Loucy (cell line): Measurements from ENCODE around the gene APBB2.

Experiments used
- H2AFZ ChIP-seq: fragments of 200-600 bp; sonication (generic); 2 replicates; pipeline ENCODE4 v1.6.0; 2016; ENCODE audit warnings: antibody characterized with exemption, mild to moderate bottlenecking, low read length, moderate library complexity
- H3F3A ChIP-seq: fragments of 200-600 bp; 2 replicates; pipeline ENCODE4 v1.6.0; 2016; ENCODE audit warnings: antibody characterized with exemption, low read depth, mild to moderate bottlenecking
- H3K27me3 ChIP-seq: fragments of 200-600 bp; sonication (generic); 2 replicates; pipeline ENCODE4 v1.6.1; 2014; ENCODE audit warnings: low read length, mild to moderate bottlenecking; ENCODE audit not compliant: insufficient read depth, poor library complexity, severe bottlenecking
- H3K36me3 ChIP-seq: fragments of 200-600 bp; sonication (generic); 2 replicates; pipeline ENCODE4 v1.6.1; 2016; ENCODE audit warnings: low read length; ENCODE audit not compliant: insufficient read depth
- H3K4me1 ChIP-seq: fragments of 200-600 bp; sonication (generic); 2 replicates; pipeline ENCODE4 v1.5.1; 2014; ENCODE audit warnings: low read length, mild to moderate bottlenecking; ENCODE audit not compliant: insufficient read depth, poor library complexity, severe bottlenecking
- H3K4me2 ChIP-seq: fragments of 200-600 bp; sonication (generic); 2 replicates; pipeline ENCODE4 v1.6.0; 2014; ENCODE audit warnings: antibody characterized with exemption, low read length, low read depth, mild to moderate bottlenecking; ENCODE audit not compliant: poor library complexity, severe bottlenecking
- H3K4me3 ChIP-seq: fragments of 200-600 bp; sonication (generic); 2 replicates; pipeline ENCODE4 v1.5.1; 2014; ENCODE audit warnings: low read length, mild to moderate bottlenecking, mixed read lengths; ENCODE audit not compliant: poor library complexity, severe bottlenecking
- H3K79me2 ChIP-seq: fragments of 200-600 bp; sonication (generic); 2 replicates; pipeline ENCODE4 v1.6.1; 2014; ENCODE audit warnings: low read length; ENCODE audit not compliant: insufficient read depth
- H3K9ac ChIP-seq: fragments of 200-600 bp; sonication (generic); 2 replicates; pipeline ENCODE4 v1.6.0; 2014; ENCODE audit warnings: mild to moderate bottlenecking, low read depth, low read length, moderate library complexity; ENCODE audit not compliant: poor library complexity, severe bottlenecking
- H3K9me2 ChIP-seq: fragments of 200-600 bp; sonication (generic); replicated peaks from 2 replicates; pipeline ENCODE4 v1.6.1; 2016; ENCODE audit warnings: low read depth, low read length, mixed read lengths
- H3K9me3 ChIP-seq: fragments of 200-600 bp; sonication (generic); 2 replicates; pipeline ENCODE4 v1.6.1; 2014; ENCODE audit warnings: mild to moderate bottlenecking, antibody characterized with exemption, low read length, low read depth; ENCODE audit not compliant: insufficient read depth
- H4K20me1 ChIP-seq: fragments of 200-600 bp; sonication (generic); 2 replicates; pipeline ENCODE4 v1.6.0; 2014; ENCODE audit warnings: antibody characterized with exemption, low read length, mild to moderate bottlenecking; ENCODE audit not compliant: insufficient read depth, poor library complexity, severe bottlenecking
- CTCF ChIP-seq: fragments of 200-600 bp; sonication (generic); conservative IDR thresholded peaks from 2 replicates; pipeline ENCODE4 v1.5.1; 2014; ENCODE audit warnings: mild to moderate bottlenecking, antibody characterized with exemption, low read length
- EZH2phosphoT487 ChIP-seq: fragments of 200-600 bp; IDR thresholded peaks from 2 replicates; pipeline ENCODE4 v1.6.1; 2018; ENCODE audit warnings: antibody characterized with exemption, mild to moderate bottlenecking, moderate library complexity, borderline replicate concordance

APBB2 gene

GRCh38 chr4:41044165-41044564 lies 170.2 kb downstream of the APBB2 start:
- Histone ChIP-seq H3K4me3 (no peak overlapping the region), H3K79me2 (no peaks in the 10 kb centered on the region), H3K27me3 (no peaks in the 10 kb centered on the region), H2AFZ (no peak overlapping the region), H3K4me1 (no peaks in the 10 kb centered on the region), H3K36me3 (no peaks in the 10 kb centered on the region), H3F3A (no peaks in the 10 kb centered on the region), H3K4me2 (no peak overlapping the region), H4K20me1 (no peaks in the 10 kb centered on the region), H3K9me2 (no peaks in the 10 kb centered on the region), H3K9me3 (no peaks in the 10 kb centered on the region), H3K9ac (no peak overlapping the region)
- 0 out of 2 replicates have a peak, but pooled peaks have one; percentile 19 for TF ChIP-seq CTCF
- TF ChIP-seq EZH2phosphoT487 = no peak

- H3K27me3 ChIP-seq = no peaks in the 10 kb centered on the region
- no peaks in the 10 kb centered on the region for H3K9me2 ChIP-seq
- H3K4me2 ChIP-seq = no peak overlapping the region
- no peak overlapping the region for H3K4me3 ChIP-seq
- H3K9me3 ChIP-seq = no peaks in the 10 kb centered on the region
- H3K36me3 ChIP-seq = no peaks in the 10 kb centered on the region
- no peak overlapping the region for H2AFZ ChIP-seq
- no peak for TF ChIP-seq CTCF
- TF ChIP-seq EZH2phosphoT487 = no peak
- H3K79me2 ChIP-seq = no peaks in the 10 kb centered on the region
- no peaks in the 10 kb centered on the region for H3K4me1 ChIP-seq
- H3F3A ChIP-seq = no peaks in the 10 kb centered on the region
- H4K20me1 ChIP-seq = no peaks in the 10 kb centered on the region
- no peak overlapping the region for H3K9ac ChIP-seq
These were observed 170.9 kb downstream of the APBB2 start for GRCh38 chr4:41043465-41043864.

- no peaks in the 10 kb centered on the region for H3K4me1 ChIP-seq
- H3F3A ChIP-seq = no peaks in the 10 kb centered on the region
- no peak overlapping the region for H3K4me2 ChIP-seq
- H3K4me3 ChIP-seq = no peak overlapping the region
- no peaks in the 10 kb centered on the region for H4K20me1 ChIP-seq
- H3K27me3 ChIP-seq = no peaks in the 10 kb centered on the region
- no peak overlapping the region for H3K9ac ChIP-seq
- H3K9me2 ChIP-seq = no peaks in the 10 kb centered on the region
- no peak overlapping the region for H2AFZ ChIP-seq
- no peak for TF ChIP-seq EZH2phosphoT487
- TF ChIP-seq CTCF = no peak
- H3K9me3 ChIP-seq = no peaks in the 10 kb centered on the region
- H3K36me3 ChIP-seq = no peaks in the 10 kb centered on the region
- no peaks in the 10 kb centered on the region for H3K79me2 ChIP-seq
These were observed 172.8 kb downstream of the APBB2 start for GRCh38 chr4:41041551-41041950.
